AG09319 (cell line): Measurements from ENCODE around the gene CDHR1.

Source experiments
- DNase-seq: peaks from one replicate; pipeline ENCODE4 v3.0.0-alpha.2; 2010; ENCODE audit warnings: low read depth; ENCODE audit errors: extremely low read depth
- CTCF ChIP-seq: IDR thresholded peaks from 2 replicates; pipeline ENCODE4 v1.5.1; 2011; ENCODE audit warnings: low read depth, mild to moderate bottlenecking, inconsistent platforms, low read length, moderate library complexity

CDHR1 gene

GRCh38 chr10:84269162-84269561 is 74.8 kb downstream of the CDHR1 start:
- no peak for TF ChIP-seq CTCF
- DNase-seq: no peak
